Prostate gland (tissue), 2 donors: ENCODE measurements around the gene SMAP2.

Experiments
- CTCF ChIP-seq, 4 experiments: fragments of 200-600 bp in 2 of 4; fragments of 450-650 bp in 2 of 4; sonication (generic) in 2 of 4; IDR thresholded peaks; 1 replicate in 3 of 4; 2 replicates in 1 of 4; pipeline ENCODE4 v1.5.1; 2016 to 2019; ENCODE audit warnings: antibody characterized with exemption in 4 of 4, mild to moderate bottlenecking in 2 of 4, moderate library complexity in 2 of 4
- POLR2A ChIP-seq: fragments of 450-650 bp; IDR thresholded peaks from one replicate; pipeline ENCODE4 v1.6.1; 2016; ENCODE audit warnings: antibody characterized with exemption, mild to moderate bottlenecking
- POLR2AphosphoS5 ChIP-seq: sonication (generic); formaldehyde crosslinking; IDR thresholded peaks from one replicate; pipeline ENCODE4 v1.6.1; 2017; ENCODE audit warnings: antibody characterized with exemption

- TF ChIP-seq POLR2A, result no peak
- TF ChIP-seq CTCF (IDR thresholded peaks at IDR 0.05), result no peak
- no peak for TF ChIP-seq POLR2AphosphoS5
Measured at GRCh38 chr1:40435471-40435870, 61.9 kb downstream of the SMAP2 start.
